Occipital lobe (tissue), 2 donors: ENCODE measurements around the gene KCNN3. TPM values are rescaled to one million over a fixed set of nuclear protein-coding genes. Genes with fewer than 3 reads are reported as not detected.

Experiments
- DNase-seq: peaks from one replicate; lab custom pipeline; 2025; lab: John Stamatoyannopoulos, UW
- total RNA-seq: library from RNA; depleted of rRNA; stranded (reverse); fragments of >200 nt; gene quantifications from one replicate; pipeline ENCODE4 v1.2.3, GENCODE V29; 2014

The KCNN3 gene
- total RNA-seq, 1 donor from 2014 or later: 3.6 TPM

DNA sequence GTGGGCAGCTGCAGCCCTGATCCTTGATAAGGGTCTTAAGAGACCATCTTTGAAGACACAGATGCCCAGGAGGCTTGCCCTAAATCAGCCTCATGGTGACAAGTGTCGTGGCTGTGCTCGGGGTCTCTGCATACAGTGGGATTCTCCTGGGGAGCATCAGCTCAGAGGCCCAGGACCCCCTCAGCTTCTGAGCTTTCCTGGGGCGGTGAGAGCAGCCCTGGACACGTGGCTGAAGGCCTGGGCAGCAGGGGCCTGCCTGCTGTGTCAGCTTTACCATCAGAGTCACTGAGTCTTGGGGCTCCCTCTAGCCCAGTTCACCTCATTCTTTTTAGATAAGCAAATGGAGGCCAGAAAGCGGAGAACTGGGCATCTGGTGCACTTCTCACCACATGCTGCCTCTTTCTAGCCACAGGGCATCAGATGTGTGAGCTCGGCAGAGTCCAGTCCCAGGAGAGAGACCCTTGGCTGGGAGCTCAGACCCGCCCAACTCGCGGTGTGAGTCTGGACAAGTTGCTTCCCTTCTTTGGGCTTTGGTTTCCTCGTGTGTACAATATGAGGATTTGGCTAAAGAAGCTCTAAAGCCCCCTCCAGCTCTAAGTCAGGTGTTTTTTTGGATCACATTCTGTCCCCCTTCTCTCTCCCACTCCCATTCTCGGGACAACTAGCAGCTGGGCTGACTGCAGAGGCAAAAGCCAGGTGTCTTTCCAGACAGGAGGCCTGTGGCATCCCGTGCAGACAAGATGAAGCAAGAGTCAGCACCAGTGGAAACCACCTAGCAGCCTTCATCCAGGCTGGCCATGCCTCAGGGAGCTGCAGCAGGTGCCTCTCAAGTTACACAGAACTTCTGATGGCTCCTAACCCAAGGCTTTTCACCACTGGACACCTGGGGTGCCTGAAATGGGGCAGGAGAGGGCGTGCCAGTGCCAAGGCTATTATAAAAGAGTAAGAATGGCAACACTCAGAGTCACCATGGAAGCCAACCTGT lies 119.1 kb downstream of the KCNN3 start:
- DNase-seq: no peak

DNA sequence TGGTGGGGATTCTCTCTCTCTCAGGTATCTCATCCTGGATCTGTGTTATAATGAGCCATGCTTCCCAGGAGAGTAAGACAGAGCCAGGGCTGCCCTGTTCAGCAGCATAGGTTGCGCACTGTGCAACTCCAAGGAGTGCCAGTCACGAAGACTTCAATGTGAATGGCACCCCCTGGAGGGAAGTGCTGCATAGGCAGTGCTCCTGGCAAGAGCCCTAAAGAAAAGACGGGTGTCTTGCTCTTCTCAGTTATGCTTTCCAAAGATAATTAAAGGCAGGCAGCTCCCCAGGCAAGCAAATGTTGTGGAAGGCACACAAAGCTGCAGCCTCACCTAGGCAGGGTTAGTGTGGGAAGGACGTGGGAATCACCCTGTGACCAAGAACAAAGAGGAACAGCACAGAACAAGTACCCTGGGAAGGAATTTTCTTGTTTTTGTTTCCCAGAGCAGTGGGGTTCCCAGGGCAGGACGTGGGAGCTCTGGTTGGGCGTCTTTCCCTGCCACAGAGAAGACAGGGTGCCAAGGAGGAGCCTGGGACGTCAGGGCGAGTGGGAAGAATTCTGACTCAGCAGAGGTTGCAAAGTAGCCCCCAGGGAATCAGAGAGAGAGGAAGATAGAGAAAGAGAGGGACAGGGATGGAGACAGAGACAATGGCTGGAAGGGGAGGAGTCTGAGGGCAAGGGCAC lies 120.9 kb downstream of the KCNN3 start:
- DNase-seq: no peak

DNA sequence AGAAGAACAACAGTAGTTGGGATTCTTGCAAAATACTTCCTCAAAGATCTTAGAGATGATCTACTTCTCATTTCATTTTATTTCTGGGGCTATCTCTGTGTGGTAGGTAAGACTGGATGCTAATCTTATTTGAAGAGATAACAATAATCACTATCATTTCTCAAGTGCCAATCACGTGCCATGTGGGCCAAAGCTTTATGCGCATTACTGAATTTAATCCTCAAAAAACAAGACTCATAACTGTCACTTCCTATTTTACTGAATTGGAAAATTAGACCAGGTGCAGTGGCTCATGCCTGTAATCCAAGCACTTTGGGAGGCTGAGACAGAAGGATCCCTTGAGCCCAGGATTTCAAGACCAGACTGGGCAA lies 121.7 kb downstream of the KCNN3 start:
- DNase-seq: no peak

DNA sequence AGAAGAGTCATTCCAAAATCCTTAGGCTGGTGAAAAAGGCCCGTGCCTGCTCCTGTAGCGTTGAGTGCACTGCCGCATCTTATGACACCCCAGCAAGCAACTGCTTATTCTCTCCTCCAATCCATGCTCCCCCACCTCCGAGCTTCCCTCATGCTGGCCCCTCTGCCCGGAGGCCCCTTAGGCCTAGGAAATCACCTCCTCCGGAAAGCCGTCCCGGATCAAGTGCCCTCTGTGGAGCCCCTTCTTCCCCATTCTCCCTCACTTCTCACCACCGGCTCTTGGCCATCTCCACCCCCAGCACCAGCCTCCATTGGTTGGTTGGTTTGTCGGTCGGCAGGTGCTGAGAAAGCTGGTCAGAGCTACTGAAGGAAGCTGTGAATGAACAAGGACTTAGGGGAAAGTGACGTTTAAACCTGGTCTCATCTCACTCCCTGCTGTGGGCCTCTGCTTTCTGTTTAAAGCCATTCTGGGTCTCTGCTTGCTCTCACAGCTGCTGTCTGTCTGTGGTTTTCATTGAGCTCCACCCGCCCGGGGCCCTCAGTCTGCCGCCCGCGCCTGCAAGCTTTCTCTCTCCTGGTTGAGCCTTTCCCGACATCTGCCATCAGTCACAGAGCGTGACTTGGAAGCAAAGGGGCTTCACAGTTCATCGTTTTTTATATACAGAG lies 122.2 kb downstream of the KCNN3 start:
- DNase-seq: no peak

DNA sequence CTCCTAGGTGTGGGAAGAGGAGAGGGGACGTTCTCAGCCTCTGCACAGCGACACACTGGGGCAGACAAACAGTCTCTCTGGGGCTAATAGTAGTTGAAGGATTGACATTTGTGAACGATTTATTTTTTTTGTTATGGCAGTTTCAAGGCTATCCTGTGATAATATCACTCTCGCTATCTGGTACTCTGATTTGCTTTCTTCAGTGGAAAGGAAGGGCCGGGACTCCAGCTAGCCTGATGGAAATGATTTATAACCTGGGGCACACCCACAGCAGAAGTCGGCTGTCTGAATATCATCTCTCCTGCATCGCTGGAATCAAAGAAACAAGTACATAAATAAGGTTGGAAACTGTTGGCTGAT lies 122.7 kb downstream of the KCNN3 start:
- no peak for DNase-seq

DNA sequence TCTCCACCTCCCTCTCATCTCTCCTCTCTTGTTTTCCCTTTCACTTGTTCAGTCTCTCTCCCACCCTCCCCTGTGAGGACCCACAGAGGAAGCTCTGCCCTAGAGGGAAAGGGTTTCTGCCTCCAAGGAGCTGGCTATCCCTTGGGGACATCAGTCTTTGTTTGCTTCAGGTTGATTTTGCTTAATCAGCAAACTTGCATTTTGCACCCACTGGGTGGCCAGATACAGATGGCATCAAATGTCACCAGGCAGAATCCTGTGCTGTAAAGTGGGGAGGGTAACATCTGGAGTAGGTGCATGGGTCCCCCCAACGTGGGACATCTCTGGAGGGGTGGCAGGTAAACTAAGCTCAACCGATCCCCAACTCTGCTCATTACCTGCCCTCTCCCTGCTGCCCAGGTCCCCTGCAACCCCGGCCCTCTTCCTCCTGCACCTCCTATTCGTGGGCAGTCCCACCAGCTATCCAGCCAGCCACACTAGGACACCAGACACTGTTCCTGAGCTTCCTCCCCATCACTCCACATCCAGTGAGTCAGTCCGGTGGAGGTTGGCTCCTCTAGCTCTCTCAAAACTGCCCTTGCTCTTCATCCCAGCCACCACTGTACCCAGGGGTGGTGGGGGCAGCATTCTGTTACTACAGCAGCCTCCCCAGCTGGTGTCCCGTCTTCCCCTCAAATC lies 123.3 kb downstream of the KCNN3 start:
- no peak for DNase-seq

DNA sequence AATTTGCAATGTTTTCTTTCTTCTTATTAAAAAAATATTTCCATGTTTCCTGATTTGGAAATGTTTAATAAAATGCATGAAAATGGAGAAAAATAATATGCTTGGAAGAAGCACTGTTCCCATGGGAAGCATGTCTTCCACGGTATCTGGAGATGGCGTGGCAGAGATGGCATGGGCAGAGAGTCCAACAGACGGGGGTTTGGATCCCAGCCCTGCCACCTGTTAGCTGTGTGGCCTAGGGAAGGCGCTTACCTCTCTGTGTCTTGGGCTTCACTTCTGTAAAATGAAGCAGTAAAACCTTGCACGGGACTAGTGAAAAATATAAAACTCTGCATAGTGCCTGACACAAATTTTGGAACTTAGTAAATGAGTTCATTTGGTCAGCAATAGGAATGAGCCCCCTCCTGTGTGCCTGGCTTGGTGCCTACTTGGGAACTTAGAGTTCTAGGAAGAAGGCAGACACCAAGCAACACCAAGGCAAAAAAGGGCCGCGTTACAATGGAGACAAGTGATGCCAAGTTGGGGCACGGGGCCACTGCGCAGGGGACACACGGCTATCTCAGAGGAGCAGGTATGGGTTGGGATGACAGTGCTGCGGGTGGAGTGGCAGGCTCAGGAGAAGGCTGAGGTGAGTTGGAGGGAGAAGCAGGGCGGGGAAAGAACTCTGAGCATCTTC lies 124.2 kb downstream of the KCNN3 start:
- no peak for DNase-seq

DNA sequence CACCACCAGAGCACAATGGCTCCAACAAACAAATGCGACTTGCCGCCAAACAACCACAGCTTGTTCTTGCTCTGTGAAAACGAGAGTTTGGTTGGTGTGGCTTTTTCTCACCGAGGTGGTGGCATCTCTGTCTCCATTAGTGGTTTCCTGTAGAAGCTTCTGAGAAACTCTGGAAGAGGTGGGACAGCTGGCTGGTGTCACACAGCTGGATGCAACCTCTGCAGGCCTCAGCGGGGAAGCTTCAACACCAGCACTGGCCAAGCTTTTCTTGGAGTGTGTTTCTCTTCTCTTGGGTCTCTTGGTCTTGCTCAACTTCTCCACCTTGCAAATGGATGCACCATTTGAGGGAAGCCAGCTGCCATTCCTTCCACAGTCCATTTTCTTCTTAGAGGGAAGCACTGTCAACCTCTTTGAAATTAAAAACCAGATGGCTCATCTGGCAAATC lies 124.8 kb downstream of the KCNN3 start:
- DNase-seq: no peak

DNA sequence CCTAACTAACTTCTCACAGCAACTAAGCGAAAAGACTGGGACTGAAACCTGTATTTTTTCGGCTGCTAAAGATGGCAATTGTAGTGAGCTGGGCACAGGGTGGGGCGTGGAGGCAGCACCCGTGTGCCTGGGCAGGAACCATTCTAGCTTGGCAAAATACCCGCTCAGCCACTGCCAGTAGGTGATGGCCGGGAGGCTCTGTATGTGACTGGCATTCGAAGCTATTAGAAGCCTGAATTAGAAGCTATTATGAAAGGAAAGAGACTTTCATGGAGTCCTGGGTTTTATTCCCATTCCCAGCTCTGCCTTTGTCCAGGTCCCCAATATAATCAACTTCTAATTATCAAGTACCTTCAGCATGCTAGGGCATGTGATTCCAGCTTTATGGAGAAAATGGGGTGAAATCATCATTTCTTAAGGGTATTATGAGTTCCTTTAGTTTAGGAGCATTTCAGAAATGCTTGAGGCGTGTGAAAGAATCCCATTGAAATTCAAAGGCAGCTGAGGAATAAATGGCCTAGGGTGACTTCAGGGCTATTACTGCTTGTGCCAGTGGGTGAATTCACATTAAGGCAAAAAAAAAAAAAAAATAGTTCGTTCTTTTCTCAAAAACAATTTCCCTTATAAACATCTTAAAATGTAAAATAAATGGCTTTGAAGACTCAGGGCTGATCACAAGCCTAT lies 125.6 kb downstream of the KCNN3 start:
- DNase-seq: no peak

DNA sequence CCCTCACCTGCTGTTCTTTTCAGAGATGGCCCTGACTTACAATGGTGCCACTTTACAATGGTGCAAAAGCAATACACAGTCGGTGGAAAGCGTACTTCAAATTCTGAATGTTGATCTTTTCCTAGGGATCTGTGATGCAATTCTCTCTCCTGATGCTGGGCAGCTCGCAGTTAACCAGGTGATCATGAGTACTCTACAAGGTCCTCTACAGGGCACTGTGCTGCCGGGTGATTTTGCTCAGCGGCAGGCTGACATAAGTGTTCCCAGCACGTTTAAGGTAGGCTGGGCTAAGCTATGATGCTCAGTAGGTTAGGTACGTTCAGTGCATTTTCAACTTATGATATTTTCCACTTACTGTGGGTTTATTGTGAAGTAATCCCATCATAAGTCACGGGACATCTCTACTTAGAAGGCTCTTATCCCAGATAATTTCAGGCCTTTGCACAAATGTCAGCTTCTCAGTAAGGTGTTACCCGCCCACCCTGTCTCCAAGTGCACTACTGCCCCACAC lies 126.5 kb downstream of the KCNN3 start:
- DNase-seq: no peak

DNA sequence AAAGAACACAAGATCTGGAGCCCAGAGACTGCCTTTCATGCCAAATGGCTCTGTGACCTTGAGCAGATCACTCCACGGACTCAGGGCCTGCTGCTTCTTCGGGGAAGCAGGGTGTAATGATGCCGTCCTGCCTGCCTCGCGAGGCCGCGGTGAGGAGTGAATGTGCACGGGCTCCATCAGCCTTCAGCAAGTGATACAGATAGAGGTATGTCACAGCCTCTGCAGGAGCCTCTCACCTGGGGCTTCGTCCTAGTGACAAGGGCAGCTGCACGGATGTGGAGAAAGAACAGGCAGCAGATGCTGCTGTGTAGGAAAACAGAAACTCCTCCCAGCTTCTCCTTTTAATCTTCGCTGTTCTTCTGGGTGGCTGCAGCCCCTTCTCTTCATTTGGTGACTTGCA lies 127.5 kb downstream of the KCNN3 start:
- DNase-seq: no peak

DNA sequence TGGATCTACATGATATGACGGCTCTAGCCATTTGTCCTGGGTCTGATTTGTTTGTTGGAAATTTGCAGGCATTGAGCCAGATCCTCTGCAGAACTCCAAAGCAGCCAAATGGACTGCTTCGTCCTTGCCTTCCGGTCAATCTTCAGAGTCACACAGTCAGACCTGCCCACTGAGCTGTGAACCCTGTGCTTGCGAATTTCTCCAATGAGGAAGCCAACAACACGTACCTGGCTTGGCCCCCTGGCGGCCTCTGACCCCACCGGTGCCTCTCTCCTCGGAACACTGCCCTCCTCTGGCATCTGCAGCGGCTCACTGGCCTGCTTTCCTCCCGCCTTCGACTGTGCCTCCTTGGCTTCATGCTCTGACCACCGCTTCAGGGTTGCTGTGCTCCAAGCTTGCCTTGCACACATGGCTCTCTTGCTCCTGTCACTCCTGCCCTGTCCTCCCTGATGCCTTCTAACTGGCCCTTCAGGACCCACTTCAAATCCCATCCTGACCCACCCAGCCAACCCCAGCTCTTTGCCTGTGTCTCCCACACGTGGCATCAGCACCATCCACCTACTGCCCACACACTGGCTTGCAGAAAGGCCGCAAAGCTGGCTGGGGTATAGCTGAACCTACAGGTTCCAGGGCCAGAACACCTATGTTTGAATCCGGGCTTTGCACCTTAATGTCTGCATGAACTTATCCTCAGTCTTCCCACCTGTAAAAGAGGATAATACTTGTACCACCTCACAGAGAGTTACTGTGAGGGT lies 128.2 kb downstream of the KCNN3 start:
- DNase-seq: no peak

DNA sequence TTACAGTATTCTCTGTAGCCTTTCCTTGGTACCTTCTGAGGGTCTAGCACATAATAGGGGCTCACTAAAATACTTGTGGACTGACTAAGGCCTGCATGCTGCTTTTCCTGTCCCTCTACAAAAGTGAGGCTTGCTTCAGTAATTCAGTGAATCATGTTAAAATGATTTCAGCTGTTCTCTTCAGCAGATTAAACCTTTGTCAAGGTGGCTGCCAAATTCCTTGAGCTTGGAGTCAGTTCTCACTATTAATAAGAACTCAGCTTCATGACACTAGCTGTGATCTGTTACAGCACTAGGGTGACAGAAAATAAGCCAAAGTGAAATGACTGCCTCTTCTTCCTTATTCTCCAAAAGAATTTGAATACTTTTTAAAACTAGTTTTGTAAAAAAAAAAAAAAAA lies 128.8 kb downstream of the KCNN3 start:
- DNase-seq: no peak

DNA sequence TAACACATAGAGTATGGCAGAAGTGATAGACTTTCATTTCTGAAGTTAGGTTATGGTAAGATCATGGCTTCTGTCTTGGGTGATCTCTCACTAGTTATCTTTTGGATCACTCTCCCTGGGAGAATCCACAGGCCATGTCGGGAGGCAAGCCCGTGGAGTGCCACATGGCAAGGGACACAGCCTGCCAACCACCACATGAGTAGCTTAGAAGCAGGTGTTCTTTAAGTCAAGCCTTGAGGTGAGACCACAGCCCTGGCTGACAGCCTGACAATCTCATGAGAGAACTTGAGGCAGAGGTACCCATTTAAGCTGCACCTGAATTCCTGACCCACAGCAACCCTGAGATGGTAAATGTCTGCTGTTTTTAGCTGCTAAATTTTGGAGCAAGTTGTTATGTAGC lies 130.4 kb downstream of the KCNN3 start:
- no peak for DNase-seq

DNA sequence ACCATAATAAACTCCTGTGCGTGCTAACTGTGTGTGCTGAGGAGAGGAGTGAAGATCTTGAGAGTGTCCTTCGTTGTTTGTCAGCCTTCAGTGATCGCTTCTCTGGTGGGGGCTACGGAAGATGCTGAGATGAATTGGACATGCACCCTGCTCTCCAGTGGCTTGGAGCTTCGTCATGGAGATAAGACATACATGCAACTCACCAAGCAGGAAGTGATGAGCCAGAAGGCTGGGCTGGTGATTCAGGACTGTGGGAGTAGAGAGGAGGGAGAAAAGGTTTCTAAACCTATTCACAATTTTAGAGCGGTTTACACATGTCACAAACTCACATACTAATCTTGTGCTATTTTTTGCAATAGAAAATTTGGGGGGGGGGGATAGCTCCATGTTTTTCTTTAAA lies 133.2 kb downstream of the KCNN3 start:
- DNase-seq: no peak

DNA sequence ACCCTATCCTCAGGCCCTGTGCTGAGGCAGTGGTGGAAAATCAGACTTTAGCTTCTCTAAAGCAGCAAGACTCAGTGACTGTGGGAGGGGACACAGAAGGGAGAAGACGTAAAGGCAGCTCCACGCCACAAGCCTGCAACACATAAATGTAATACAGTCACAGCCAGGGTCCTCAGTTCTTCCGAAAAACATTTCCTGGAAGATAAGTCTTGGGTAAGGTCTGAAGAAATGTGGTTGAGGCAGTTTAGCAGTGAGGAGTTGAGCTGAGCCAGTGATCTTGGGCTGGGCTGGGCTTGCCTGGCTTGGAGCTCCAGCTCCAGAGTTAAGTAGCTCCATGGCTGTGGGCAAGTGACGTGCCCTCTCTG lies 134.3 kb downstream of the KCNN3 start:
- no peak for DNase-seq

DNA sequence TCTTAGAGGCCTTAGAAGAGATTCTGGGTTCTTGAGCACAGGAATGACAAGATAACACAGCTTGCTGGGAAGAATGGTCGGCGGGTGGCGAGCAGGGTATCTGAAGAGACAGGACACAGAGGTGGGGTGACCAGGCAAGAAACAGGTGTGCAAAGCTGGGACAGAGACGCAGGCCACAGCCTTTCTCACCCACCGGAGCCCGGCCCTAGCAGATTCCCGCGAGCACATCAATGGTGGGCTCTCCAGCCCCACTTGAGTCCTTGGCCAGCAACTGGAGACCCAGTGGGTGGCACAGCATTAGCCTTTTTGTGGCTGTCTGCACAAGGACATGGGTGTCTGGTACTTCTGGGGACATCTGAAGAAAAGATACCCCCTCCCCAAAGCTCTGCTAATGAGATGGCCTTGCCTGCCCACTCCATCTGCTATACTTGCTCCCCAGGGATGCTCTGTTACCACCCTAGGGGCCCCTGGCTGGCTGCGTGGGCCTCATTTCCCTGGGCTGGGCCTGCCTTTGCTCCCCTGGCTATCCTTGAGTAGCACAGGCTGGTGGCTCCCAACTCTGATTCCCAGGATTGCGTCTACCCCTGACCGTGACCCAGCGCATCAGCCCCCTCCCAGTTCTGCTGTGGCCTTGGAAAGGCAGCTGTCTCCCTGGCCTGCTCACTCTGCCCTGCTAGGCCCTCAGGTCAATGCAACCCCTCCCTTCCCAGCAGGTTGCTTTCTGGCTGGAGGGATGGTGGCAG lies 134.8 kb downstream of the KCNN3 start:
- no peak for DNase-seq

DNA sequence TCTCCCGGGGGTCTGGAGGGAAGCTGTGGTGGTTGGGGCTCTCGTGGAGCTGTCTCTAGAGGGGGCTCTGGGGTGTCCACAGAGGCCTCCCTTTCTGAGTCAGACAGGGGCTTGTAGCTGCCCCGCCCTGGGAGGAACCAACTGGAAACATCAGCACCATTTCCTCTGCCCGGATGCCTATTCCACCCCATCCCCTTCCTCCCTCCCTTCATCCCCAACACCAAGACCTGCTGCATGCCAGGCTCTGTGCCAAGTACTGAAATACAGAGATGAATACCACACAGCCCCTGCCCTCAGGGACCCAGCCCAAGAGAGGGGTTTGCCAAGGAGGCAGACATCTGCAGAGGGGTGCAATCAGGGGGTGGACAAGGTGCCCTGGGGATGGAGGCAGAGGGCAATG lies 136.5 kb downstream of the KCNN3 start:
- no peak for DNase-seq

DNA sequence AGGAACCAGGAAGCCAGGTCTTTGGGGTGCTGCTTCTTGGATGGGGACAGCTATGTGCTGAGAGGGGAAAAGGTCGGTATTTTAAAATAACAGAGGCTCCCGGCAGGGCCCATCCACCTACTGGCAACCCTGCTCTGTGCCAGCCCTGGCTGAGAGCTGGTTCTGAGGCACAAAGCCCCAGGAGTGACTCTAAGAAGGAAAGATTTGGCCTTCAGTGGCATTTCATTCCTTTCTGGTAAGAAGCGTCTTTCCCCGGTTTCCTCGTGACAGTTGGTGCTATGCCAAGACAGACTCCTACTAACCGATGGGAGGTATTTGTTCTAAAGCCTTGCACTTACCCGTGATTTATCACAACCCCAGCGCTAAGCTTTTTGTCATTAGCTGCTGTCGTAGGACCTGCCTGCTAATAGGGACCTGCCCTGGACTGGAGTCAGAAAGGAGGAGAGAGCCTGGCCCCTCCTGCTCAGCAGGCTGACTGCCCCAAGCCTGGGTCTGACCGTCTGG lies 139.0 kb downstream of the KCNN3 start:
- no peak for DNase-seq
